ENCODE data around the gene CCL14. TPM values are rescaled to one million over a fixed set of nuclear protein-coding genes. Genes with fewer than 3 reads are reported as not detected.
A peak's percentile ranks its signal among the peaks of the same experiment; 100 is the strongest.
"Not testable (repeated sequence)": the region's sequence is repeated elsewhere in the genome, so short reads cannot be mapped to it uniquely, and the experiment has no call there.

The CCL14 gene
- total and polyA plus RNA-seq, 9 donors, result 15.2 to 32.3 (median 23.2) TPM

GRCh38 chr17:35948092-35948491 is 38.4 kb downstream of the CCL14 start:
- no peaks in the 10 kb centered on the region for H3K4me1 ChIP-seq (ENCODE audit: control insufficient read depth, insufficient read depth, low read length)
- no peak overlapping the region for H3K4me3 ChIP-seq (ENCODE audit: low read length)
- WGBS (ENCODE audit: insufficient coverage), result 99% methylated on average over 6 of the region's 7 CpGs
- H3K36me3 ChIP-seq (ENCODE audit: control insufficient read depth, insufficient read depth, low read length), result no peaks in the 10 kb centered on the region
- H3K27ac ChIP-seq (ENCODE audit: low read length), result no peak overlapping the region
- H3K9me3 ChIP-seq (replicated peaks; ENCODE audit: control insufficient read depth, low read depth, low read length), result no peaks in the 10 kb centered on the region
- H3K27me3 ChIP-seq (ENCODE audit: control insufficient read depth, insufficient read depth, low read length), result no peaks in the 10 kb centered on the region
- DNase-seq, result no peak

GRCh38 chr17:35947156-35947585 is 39.4 kb downstream of the CCL14 start:
- H3K4me3 ChIP-seq (ENCODE audit: low read length), result no peak overlapping the region
- WGBS (ENCODE audit: insufficient coverage), result 90% methylated on average over 4 of the region's 12 CpGs

DNA sequence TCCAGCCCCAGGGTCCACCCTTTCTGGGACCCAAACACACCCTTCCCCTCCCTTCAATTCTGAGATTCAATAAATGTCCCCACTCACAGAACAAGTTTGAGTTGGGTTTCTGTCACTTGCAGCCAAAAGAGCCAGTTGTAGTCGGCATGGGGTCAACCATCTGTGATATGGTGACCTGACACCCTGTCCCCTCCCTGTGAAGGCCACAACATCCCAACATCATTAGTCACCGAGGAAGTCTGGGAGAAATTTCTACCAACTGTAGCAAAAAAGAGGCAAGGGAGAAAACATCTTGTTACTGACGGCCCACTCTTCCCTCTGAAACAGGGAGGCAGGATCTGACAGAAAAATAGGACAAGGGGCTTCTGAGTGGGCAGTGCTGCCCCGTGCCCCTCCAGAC is 42.4 kb downstream of the CCL14 start:
- H3K36me3 ChIP-seq (ENCODE audit: control insufficient read depth, insufficient read depth, low read length), result no peaks in the 10 kb centered on the region
- no peaks in the 10 kb centered on the region for H3K4me1 ChIP-seq (ENCODE audit: control insufficient read depth, insufficient read depth, low read length)
- no peaks in the 10 kb centered on the region for H3K27me3 ChIP-seq (ENCODE audit: control insufficient read depth, insufficient read depth, low read length)
- no peaks in the 10 kb centered on the region for H3K9me3 ChIP-seq (replicated peaks; ENCODE audit: control insufficient read depth, low read depth, low read length)
- no peak overlapping the region for H3K4me3 ChIP-seq (ENCODE audit: low read length)
- no peak overlapping the region for H3K27ac ChIP-seq (ENCODE audit: low read length)
- WGBS (ENCODE audit: insufficient coverage), result 100% methylated on average over 2 of the region's 4 CpGs
- DNase-seq, result no peak

More at GRCh38 chr17:35947156-35947585, 39.4 kb downstream of the CCL14 start:
- H3K27ac ChIP-seq (ENCODE audit: low read length), result no peak overlapping the region
- no peaks in the 10 kb centered on the region for H3K36me3 ChIP-seq (ENCODE audit: control insufficient read depth, insufficient read depth, low read length)
- peak; percentile 34 for DNase-seq
- H3K9me3 ChIP-seq (replicated peaks; ENCODE audit: control insufficient read depth, low read depth, low read length), result no peaks in the 10 kb centered on the region
- no peaks in the 10 kb centered on the region for H3K27me3 ChIP-seq (ENCODE audit: control insufficient read depth, insufficient read depth, low read length)
- H3K4me1 ChIP-seq (ENCODE audit: control insufficient read depth, insufficient read depth, low read length), result no peaks in the 10 kb centered on the region

GRCh38 chr17:35943537-35943936 is 43.0 kb downstream of the CCL14 start, which contains the start of gene LYZL6:
Gene LYZL6 (minus strand): TSS chr17:35943713. CDS start chr17:35939356, 4,357 bp downstream.
- Histone ChIP-seq H3K27me3 (ENCODE audit: control insufficient read depth, insufficient read depth, low read length) (no peaks in the 10 kb centered on the region), H3K4me1 (ENCODE audit: control insufficient read depth, insufficient read depth, low read length) (no peaks in the 10 kb centered on the region), H3K4me3 (ENCODE audit: low read length) (no peak within 1 kb of the TSS), H3K27ac (ENCODE audit: low read length) (no peak within 1 kb of the TSS), H3K36me3 (ENCODE audit: control insufficient read depth, insufficient read depth, low read length) (no peaks in the 10 kb centered on the region), H3K9me3 (replicated peaks; ENCODE audit: control insufficient read depth, low read depth, low read length) (no peaks in the 10 kb centered on the region)
- no peak for DNase-seq
- 61% methylated on average over 2 of the region's 2 CpGs for WGBS (ENCODE audit: insufficient coverage)

DNA sequence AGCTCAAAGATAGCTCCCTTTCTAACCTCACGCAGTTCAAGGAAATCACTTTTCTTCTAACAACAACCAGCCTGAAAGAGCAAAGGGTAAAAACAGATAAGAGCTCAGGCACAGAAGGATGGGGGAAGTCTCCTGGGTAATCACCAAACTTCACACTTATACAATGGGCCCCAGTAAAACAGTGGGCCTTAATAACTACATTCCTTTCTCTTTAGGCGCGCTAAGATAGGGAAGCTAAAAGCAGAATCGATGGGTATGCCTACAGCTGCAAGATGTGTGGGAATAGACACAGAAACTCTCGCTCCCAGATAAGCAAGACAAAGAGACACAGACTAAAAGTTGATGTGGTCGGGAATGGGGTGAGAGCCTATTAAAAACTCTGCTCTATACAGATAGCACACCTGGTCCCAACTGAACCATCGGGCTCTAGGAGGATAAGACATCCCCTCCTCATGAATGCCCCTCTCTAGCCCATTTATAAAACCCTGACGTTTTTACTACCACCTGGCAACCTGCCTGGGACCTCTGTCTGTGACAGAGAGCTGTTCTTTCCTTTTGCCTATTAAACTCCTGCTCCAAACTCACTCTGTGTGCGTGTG is 43.8 kb downstream of the CCL14 start:
- H3K27me3 ChIP-seq (ENCODE audit: control insufficient read depth, insufficient read depth, low read length), result no peaks in the 10 kb centered on the region
- no peaks in the 10 kb centered on the region for H3K36me3 ChIP-seq (ENCODE audit: control insufficient read depth, insufficient read depth, low read length)
- no peaks in the 10 kb centered on the region for H3K4me1 ChIP-seq (ENCODE audit: control insufficient read depth, insufficient read depth, low read length)
- no peak overlapping the region for H3K4me3 ChIP-seq (ENCODE audit: low read length)
- WGBS (ENCODE audit: insufficient coverage), result 23% methylated on average over 3 of the region's 9 CpGs
- DNase-seq, result no peak
- H3K9me3 ChIP-seq (replicated peaks; ENCODE audit: control insufficient read depth, low read depth, low read length), result no peaks in the 10 kb centered on the region
- no peak overlapping the region for H3K27ac ChIP-seq (ENCODE audit: low read length)

DNA sequence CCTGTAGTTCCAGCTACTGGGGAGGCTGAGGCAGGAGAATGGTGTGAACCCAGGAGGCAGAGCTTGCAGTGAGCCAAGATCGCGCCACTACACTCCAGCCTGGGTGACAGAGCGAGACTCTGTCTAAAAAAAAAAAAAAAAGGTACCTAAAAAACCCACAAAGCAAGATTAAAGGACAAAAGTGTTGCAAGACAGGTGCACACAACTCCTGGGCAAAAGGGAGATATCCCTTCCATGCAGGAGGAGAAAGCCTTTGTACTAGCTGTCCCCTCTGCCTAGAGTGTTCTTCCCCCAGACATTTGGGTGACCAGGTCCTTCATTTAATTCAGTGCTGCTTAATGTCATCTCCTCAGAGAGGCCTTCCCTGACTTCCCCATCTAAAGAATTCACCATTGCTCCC is 48.0 kb downstream of the CCL14 start:
- H3K4me1 ChIP-seq (ENCODE audit: control insufficient read depth, insufficient read depth, low read length); H3K36me3 ChIP-seq (ENCODE audit: control insufficient read depth, insufficient read depth, low read length); H3K4me3 ChIP-seq (ENCODE audit: low read length); H3K27me3 ChIP-seq (ENCODE audit: control insufficient read depth, insufficient read depth, low read length); H3K27ac ChIP-seq (ENCODE audit: low read length); DNase-seq; H3K9me3 ChIP-seq (replicated peaks; ENCODE audit: control insufficient read depth, low read depth, low read length): not testable (repeated sequence)
- WGBS (ENCODE audit: insufficient coverage), result no CpG with 5 or more reads among the region's 3 CpGs

DNA sequence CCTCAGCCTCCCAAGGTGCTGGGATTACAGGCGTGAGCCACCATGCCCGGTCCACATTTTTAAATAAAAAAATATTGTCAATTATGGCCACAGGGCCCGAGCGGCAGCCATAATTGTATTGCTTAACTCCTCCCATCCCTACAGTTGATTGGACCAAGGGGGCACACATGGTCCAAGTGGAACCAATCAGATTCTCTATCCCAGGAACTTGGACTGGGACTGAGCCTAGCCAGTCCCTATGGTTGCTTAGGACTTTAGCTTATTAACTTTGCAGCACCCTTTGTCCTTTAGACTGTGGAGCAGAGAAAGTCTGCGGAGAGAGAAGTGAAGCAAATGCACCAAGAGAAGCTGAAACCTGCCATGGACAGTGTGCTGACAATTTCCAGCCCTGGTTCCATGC is 50.5 kb downstream of the CCL14 start:
- no peak overlapping the region for H3K27ac ChIP-seq (ENCODE audit: low read length)
- DNase-seq, result no peak
- WGBS (ENCODE audit: insufficient coverage), result 98% methylated on average over 5 of the region's 5 CpGs

DNA sequence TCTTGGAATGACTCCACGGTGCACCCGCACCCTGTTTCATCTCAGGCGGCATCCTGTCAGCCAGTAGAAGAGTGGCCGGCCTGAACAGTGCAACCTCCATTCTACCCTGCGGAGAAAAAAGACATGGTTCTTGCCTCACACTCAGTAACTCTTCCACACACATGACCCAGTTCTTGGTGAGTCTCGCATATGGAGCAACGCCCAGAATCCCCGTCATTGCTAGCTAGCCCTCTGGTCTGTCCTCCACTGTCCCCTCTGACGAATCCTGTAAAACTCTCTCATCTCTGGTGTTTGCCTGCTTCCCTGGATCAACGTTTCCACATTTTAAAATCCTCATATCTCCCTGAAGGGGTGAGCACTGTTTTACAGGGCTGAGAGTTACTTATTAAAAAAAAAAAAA is 51.8 kb downstream of the CCL14 start:
- H3K4me1 ChIP-seq (ENCODE audit: control insufficient read depth, insufficient read depth, low read length), result peaks cover 21% of the 10 kb centered on the region
- no peaks in the 10 kb centered on the region for H3K27me3 ChIP-seq (ENCODE audit: control insufficient read depth, insufficient read depth, low read length)
- no peaks in the 10 kb centered on the region for H3K9me3 ChIP-seq (replicated peaks; ENCODE audit: control insufficient read depth, low read depth, low read length)
- no peak overlapping the region for H3K27ac ChIP-seq (ENCODE audit: low read length)
- DNase-seq, result no peak
- H3K36me3 ChIP-seq (ENCODE audit: control insufficient read depth, insufficient read depth, low read length), result no peaks in the 10 kb centered on the region
- no peak overlapping the region for H3K4me3 ChIP-seq (ENCODE audit: low read length)
- WGBS (ENCODE audit: insufficient coverage), result 78% methylated on average over 8 of the region's 10 CpGs

More for the DNA sequence above, 50.5 kb downstream of the CCL14 start:
- H3K4me3 ChIP-seq (ENCODE audit: low read length), result no peak overlapping the region
- no peaks in the 10 kb centered on the region for H3K9me3 ChIP-seq (replicated peaks; ENCODE audit: control insufficient read depth, low read depth, low read length)
- H3K4me1 ChIP-seq (ENCODE audit: control insufficient read depth, insufficient read depth, low read length), result peaks cover 12% of the 10 kb centered on the region
- H3K27me3 ChIP-seq (ENCODE audit: control insufficient read depth, insufficient read depth, low read length), result no peaks in the 10 kb centered on the region
- H3K36me3 ChIP-seq (ENCODE audit: control insufficient read depth, insufficient read depth, low read length), result no peaks in the 10 kb centered on the region

Other genes starting within 250 kb of the CCL14 start
- gene GAS2L2, start 233.5 kb downstream of the CCL14 start, total RNA-seq, result 0.04 TPM
- not detected for gene GAS2L2, start 233.5 kb downstream of the CCL14 start, polyA plus RNA-seq (ENCODE audit: insufficient read depth in 1 of 8, insufficient read length in 8 of 8, low replicate concordance in 1 of 8)
- gene C17orf50, start 225.8 kb downstream of the CCL14 start, total RNA-seq, result not detected
- gene C17orf50, start 225.8 kb downstream of the CCL14 start, polyA plus RNA-seq (ENCODE audit: insufficient read depth in 1 of 8, insufficient read length in 8 of 8, low replicate concordance in 1 of 8), result not detected
- gene MMP28, start 191.1 kb downstream of the CCL14 start, total RNA-seq, result 3.5 TPM
- gene MMP28, start 191.1 kb downstream of the CCL14 start, polyA plus RNA-seq (ENCODE audit: insufficient read depth in 1 of 8, insufficient read length in 8 of 8, low replicate concordance in 1 of 8), result 1 to 10 TPM; 1.9 to 4.3 (median 3.5) TPM
- 26.9 TPM for gene TAF15, start 177.2 kb downstream of the CCL14 start, total RNA-seq
- gene TAF15, start 177.2 kb downstream of the CCL14 start, polyA plus RNA-seq (ENCODE audit: insufficient read depth in 1 of 8, insufficient read length in 8 of 8, low replicate concordance in 1 of 8), result 100 to 1,000 TPM; 118 to 162 (median 142) TPM
- not detected for gene HEATR9, start 117.8 kb downstream of the CCL14 start, total RNA-seq
- gene HEATR9, start 117.8 kb downstream of the CCL14 start, polyA plus RNA-seq (ENCODE audit: insufficient read depth in 1 of 8, insufficient read length in 8 of 8, low replicate concordance in 1 of 8), result under 1 TPM in 3 of 8 donors, not detected in 5; 0.09 to 0.17 (median 0.10) TPM
- 0.75 TPM for gene CCL5, start 106.4 kb downstream of the CCL14 start, total RNA-seq
- 1 to 10 TPM in 3 of 8 donors, under 1 TPM in 5; 0.60 to 1.7 (median 0.87) TPM for gene CCL5, start 106.4 kb downstream of the CCL14 start, polyA plus RNA-seq (ENCODE audit: insufficient read depth in 1 of 8, insufficient read length in 8 of 8, low replicate concordance in 1 of 8)
- gene RDM1, start 56.0 kb downstream of the CCL14 start, total RNA-seq, result 0.58 TPM
- 1 to 10 TPM in 2 of 8 donors, under 1 TPM in 6; 0.39 to 1.4 (median 0.78) TPM for gene RDM1, start 56.0 kb downstream of the CCL14 start, polyA plus RNA-seq (ENCODE audit: insufficient read depth in 1 of 8, insufficient read length in 8 of 8, low replicate concordance in 1 of 8)
- gene LYZL6, start 43.0 kb downstream of the CCL14 start, total RNA-seq, result not detected
- gene LYZL6, start 43.0 kb downstream of the CCL14 start, polyA plus RNA-seq (ENCODE audit: insufficient read depth in 1 of 8, insufficient read length in 8 of 8, low replicate concordance in 1 of 8), result not detected
- gene CCL16, start 5.2 kb downstream of the CCL14 start, total RNA-seq, result 0.22 TPM
- gene CCL16, start 5.2 kb downstream of the CCL14 start, polyA plus RNA-seq (ENCODE audit: insufficient read depth in 1 of 8, insufficient read length in 8 of 8, low replicate concordance in 1 of 8), result under 1 TPM; 0.11 to 0.53 (median 0.18) TPM
- gene CCL15, start 14.8 kb upstream of the CCL14 start, total RNA-seq, result not detected
- under 1 TPM in 1 of 8 donors, not detected in 7; 0.63 TPM for gene CCL15, start 14.8 kb upstream of the CCL14 start, polyA plus RNA-seq (ENCODE audit: insufficient read depth in 1 of 8, insufficient read length in 8 of 8, low replicate concordance in 1 of 8)
- gene CCL23, start 31.2 kb upstream of the CCL14 start, total RNA-seq, result not detected
- gene CCL23, start 31.2 kb upstream of the CCL14 start, polyA plus RNA-seq (ENCODE audit: insufficient read depth in 1 of 8, insufficient read length in 8 of 8, low replicate concordance in 1 of 8), result under 1 TPM in 1 of 8 donors, not detected in 7; 1.00 TPM
- not detected for gene CCL18, start 77.5 kb upstream of the CCL14 start, total RNA-seq
- gene CCL18, start 77.5 kb upstream of the CCL14 start, polyA plus RNA-seq (ENCODE audit: insufficient read depth in 1 of 8, insufficient read length in 8 of 8, low replicate concordance in 1 of 8), result under 1 TPM in 3 of 8 donors, not detected in 5; 0.23 to 0.62 (median 0.23) TPM
- 7.7 TPM for gene CCL3, start 103.4 kb upstream of the CCL14 start, total RNA-seq
- gene CCL3, start 103.4 kb upstream of the CCL14 start, polyA plus RNA-seq (ENCODE audit: insufficient read depth in 1 of 8, insufficient read length in 8 of 8, low replicate concordance in 1 of 8), result 10 to 100 TPM in 1 of 8 donors, 1 to 10 TPM in 7; 2.4 to 11.8 (median 5.4) TPM
- gene CCL4, start 117.1 kb upstream of the CCL14 start, total RNA-seq, result 3.5 TPM
- gene CCL4, start 117.1 kb upstream of the CCL14 start, polyA plus RNA-seq (ENCODE audit: insufficient read depth in 1 of 8, insufficient read length in 8 of 8, low replicate concordance in 1 of 8), result 1 to 10 TPM; 1.1 to 7.7 (median 2.2) TPM
- 4.4 TPM for gene TBC1D3B, start 189.9 kb upstream of the CCL14 start, total RNA-seq
- 10 to 100 TPM in 3 of 8 donors, 1 to 10 TPM in 5; 3.9 to 16.7 (median 7.7) TPM for gene TBC1D3B, start 189.9 kb upstream of the CCL14 start, polyA plus RNA-seq (ENCODE audit: insufficient read depth in 1 of 8, insufficient read length in 8 of 8, low replicate concordance in 1 of 8)
- gene CCL3L1, start 210.0 kb upstream of the CCL14 start, total RNA-seq, result 2.0 TPM
- gene CCL3L1, start 210.0 kb upstream of the CCL14 start, polyA plus RNA-seq (ENCODE audit: insufficient read depth in 1 of 8, insufficient read length in 8 of 8, low replicate concordance in 1 of 8), result 1 to 10 TPM in 6 of 8 donors, under 1 TPM in 1, not detected in 1; 0.74 to 7.9 (median 1.3) TPM
- gene CCL4L2, start 224.3 kb upstream of the CCL14 start, total RNA-seq, result 3.7 TPM
- gene CCL4L2, start 224.3 kb upstream of the CCL14 start, polyA plus RNA-seq (ENCODE audit: insufficient read depth in 1 of 8, insufficient read length in 8 of 8, low replicate concordance in 1 of 8), result 10 to 100 TPM in 1 of 8 donors, 1 to 10 TPM in 5, under 1 TPM in 1, not detected in 1; 0.88 to 13.6 (median 2.7) TPM